Progenitor cell of endocrine pancreas (in vitro differentiated cells): ENCODE data around the gene SRRM4. TPM values are rescaled to one million over a fixed set of nuclear protein-coding genes. Genes with fewer than 3 reads are reported as not detected.

Experiments
- DNase-seq: peaks from one replicate; pipeline ENCODE4 v3.0.0; 2021; ENCODE audit warnings: low spot score; ENCODE audit not compliant: unreplicated experiment
- H3K27ac Mint-ChIP-seq: 2 replicates; pipeline ENCODE4 v1.8.0; 2021; ENCODE audit warnings: mild to moderate bottlenecking, moderate library complexity, mixed read lengths
- H3K27me3 Mint-ChIP-seq: 2 replicates; pipeline ENCODE4 v1.8.0; 2021; ENCODE audit warnings: mixed read lengths
- H3K36me3 Mint-ChIP-seq: 2 replicates; pipeline ENCODE4 v1.8.0; 2022; ENCODE audit warnings: mixed read lengths; ENCODE audit not compliant: insufficient read depth
- H3K4me1 Mint-ChIP-seq: 2 replicates; pipeline ENCODE4 v1.8.0; 2021; ENCODE audit warnings: low read depth, mixed read lengths
- H3K4me3 Mint-ChIP-seq: 2 replicates; pipeline ENCODE4 v1.8.0; 2021; ENCODE audit warnings: low read depth, mild to moderate bottlenecking, moderate library complexity, mixed read lengths
- H3K9me3 Mint-ChIP-seq: 2 replicates; pipeline ENCODE4 v1.8.0; 2021; ENCODE audit warnings: low read depth, mixed read lengths
- long read RNA-seq: library from polyadenylated mRNA; unstranded; transcript quantifications from one replicate; pipeline ENCODE4 v2.0.0, GENCODE V29; 2020
- total RNA-seq: library from RNA; stranded (reverse); gene quantifications from 2 replicates; pipeline ENCODE4 v1.2.1, GENCODE V29; 2021
- TF ChIP-seq, protein P1 (sequence below): fragments of 200-600 bp; sonication (generic); IDR thresholded peaks from one replicate; pipeline ENCODE4 v1.5.0; 2021; ENCODE audit warnings: antibody characterized with exemption, mild to moderate bottlenecking; ENCODE audit not compliant: unreplicated experiment

SRRM4 gene, protein sequence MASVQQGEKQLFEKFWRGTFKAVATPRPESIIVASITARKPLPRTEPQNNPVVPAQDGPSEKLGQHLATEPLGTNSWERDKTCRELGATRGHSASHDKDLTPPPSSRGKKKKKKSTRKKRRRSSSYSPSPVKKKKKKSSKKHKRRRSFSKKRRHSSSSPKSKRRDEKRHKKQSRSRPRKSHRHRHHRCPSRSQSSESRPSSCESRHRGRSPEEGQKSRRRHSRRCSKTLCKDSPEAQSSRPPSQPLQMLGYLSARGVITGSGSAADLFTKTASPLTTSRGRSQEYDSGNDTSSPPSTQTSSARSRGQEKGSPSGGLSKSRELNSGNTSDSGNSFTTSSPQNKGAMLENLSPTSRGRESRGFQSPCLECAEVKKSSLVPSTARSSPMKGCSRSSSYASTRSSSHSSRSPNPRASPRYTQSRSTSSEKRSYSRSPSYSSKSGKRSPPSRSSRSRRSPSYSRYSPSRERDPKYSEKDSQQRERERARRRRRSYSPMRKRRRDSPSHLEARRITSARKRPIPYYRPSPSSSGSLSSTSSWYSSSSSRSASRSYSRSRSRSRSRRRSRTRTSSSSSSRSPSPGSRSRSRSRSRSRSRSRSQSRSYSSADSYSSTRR
- total RNA-seq = 2.1 and 2.4 TPM in 2 replicates
- long read RNA-seq, partial matches to known transcripts = 0 of 3 reads
- long read RNA-seq, other reads (novel, unspliced or antisense) = 3 of 3 reads

DNA sequence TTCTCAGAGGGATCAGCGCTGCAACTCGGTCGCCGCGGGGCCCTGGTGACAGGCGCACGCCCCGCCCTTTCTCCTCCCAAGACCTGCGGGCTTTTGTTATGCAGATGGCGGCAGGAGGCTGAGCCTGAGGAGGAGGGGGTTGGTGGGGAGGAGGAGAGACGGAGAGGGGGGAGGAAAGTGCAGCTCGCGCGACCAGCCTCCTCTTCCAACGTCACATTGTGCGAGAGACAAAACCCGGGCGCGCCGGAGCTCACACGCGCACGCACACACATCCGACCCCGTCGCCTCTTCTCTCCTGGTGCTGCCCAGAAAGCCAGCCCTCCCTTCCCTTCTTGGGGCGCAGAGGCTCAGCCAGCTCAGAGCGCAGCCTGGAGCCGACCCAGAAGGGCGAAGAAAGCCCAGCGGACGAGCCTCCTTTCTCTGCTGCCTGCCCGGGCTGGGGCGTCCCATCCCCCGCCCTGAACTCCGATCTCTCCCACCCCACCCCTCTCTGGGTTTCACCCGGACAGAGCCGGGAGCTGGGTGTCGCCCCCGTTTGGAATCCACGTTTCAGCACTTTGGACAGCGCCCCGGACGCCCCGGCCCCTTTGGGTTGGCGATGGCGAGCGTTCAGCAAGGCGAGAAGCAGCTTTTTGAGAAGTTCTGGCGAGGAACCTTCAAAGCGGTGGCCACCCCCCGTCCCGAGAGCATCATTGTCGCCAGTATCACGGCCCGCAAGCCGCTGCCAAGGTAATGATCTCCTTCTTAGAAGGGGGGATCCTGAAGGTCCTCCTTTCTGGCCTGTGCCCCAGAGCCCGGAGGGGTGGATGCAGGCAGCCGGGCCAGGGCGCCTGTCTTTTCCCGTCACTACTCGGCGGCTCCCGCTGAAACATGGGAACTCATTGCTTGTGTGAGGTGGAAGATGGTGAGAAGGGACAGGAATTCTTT lies at the start of gene SRRM4:
SRRM4 (plus strand) TSS at position 257 of the 927 bp plus-strand sequence; CDS start at position 599, 342 bp downstream.
- TF ChIP-seq, protein P1, sequence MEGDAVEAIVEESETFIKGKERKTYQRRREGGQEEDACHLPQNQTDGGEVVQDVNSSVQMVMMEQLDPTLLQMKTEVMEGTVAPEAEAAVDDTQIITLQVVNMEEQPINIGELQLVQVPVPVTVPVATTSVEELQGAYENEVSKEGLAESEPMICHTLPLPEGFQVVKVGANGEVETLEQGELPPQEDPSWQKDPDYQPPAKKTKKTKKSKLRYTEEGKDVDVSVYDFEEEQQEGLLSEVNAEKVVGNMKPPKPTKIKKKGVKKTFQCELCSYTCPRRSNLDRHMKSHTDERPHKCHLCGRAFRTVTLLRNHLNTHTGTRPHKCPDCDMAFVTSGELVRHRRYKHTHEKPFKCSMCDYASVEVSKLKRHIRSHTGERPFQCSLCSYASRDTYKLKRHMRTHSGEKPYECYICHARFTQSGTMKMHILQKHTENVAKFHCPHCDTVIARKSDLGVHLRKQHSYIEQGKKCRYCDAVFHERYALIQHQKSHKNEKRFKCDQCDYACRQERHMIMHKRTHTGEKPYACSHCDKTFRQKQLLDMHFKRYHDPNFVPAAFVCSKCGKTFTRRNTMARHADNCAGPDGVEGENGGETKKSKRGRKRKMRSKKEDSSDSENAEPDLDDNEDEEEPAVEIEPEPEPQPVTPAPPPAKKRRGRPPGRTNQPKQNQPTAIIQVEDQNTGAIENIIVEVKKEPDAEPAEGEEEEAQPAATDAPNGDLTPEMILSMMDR = no peak
- peak; percentile 81 for DNase-seq
- Mint-ChIP-seq H3K27me3 (peaks cover 87% of the 10 kb centered on the region), H3K36me3 (no peaks in the 10 kb centered on the region), H3K27ac (no peak within 1 kb of the TSS), H3K4me1 (peaks cover 4% of the 10 kb centered on the region), H3K4me3 (peak within 1 kb of the TSS; percentile 67), H3K9me3 (no peaks in the 10 kb centered on the region)

DNA sequence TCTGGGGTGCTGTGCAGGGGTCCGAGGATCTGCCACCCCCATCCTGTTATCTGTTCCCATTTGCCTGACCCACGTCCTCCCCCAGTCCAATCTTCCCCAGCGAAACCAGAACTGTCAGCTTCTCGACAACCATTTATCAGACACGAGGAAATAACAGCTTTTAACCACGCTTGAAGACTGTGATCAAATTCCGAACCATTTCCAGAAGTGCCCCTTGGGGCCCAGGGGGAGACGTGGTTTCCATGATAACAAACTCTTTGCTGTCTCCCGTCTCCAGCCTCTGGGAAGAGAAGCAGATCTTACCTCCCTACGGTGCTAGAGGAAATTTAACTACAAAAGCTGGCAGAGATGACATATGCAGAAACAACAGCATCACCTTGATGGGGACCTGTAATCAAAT lies 35.1 kb upstream of the SRRM4 start:
- no peak overlapping the region for H3K4me3 Mint-ChIP-seq

DNA sequence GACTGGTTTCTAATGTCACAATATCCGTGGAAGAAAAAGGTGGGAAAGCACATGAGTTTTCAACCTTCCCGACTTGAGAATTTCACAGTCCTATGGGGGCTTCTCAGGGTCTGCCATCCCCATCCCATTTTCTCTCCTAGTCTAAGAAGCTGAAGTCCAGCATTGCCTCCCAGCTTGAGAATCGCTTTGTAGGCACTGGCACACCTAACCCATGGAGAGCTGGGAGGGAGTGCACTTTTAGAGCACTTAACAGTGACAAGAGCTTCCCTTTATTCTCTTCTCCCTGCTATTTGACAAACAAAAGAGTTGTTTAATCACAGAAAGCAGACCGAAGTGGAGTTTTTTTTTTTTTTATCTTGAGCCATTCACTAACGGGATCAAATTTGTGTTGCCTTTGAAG lies 22.8 kb upstream of the SRRM4 start:
- H3K9me3 Mint-ChIP-seq = peaks cover 4% of the 10 kb centered on the region
- no peak overlapping the region for H3K4me3 Mint-ChIP-seq
- H3K27me3 Mint-ChIP-seq = peaks cover 19% of the 10 kb centered on the region
- TF ChIP-seq, protein P1 = no peak
- DNase-seq = no peak
- H3K36me3 Mint-ChIP-seq = no peaks in the 10 kb centered on the region
- H3K4me1 Mint-ChIP-seq = peaks cover 1% of the 10 kb centered on the region
- no peak overlapping the region for H3K27ac Mint-ChIP-seq

More for the DNA sequence above, 35.1 kb upstream of the SRRM4 start:
- Mint-ChIP-seq H3K27me3 (peaks cover 20% of the 10 kb centered on the region), H3K27ac (no peak overlapping the region), H3K36me3 (no peaks in the 10 kb centered on the region), H3K4me1 (no peaks in the 10 kb centered on the region), H3K9me3 (no peaks in the 10 kb centered on the region)
- TF ChIP-seq, protein P1 = no peak
- no peak for DNase-seq

DNA sequence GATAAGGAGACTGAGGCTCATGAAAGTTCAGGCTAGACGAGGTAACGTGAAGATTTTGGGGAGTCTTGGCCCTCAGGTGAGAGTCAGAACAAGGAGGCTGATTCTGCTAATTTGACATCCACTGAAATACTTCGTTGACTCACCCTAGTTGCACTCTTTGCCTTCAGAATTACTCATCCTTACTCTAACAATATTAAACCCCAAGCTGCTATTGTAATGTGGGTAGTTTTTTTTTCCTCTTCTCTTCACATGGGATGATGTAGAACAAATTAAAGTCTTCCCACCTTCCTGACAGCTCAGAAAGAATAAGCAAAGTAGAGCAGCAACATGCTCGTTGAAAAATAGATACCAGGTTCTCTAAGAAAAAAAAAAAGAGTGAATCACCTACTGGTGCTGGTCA lies 22.0 kb upstream of the SRRM4 start:
- H3K36me3 Mint-ChIP-seq = no peaks in the 10 kb centered on the region
- no peak for DNase-seq
- peaks cover 4% of the 10 kb centered on the region for H3K9me3 Mint-ChIP-seq
- TF ChIP-seq, protein P1 = no peak
- H3K27ac Mint-ChIP-seq = no peak overlapping the region
- peaks cover 1% of the 10 kb centered on the region for H3K4me1 Mint-ChIP-seq
- peaks cover 18% of the 10 kb centered on the region for H3K27me3 Mint-ChIP-seq
- no peak overlapping the region for H3K4me3 Mint-ChIP-seq
